ENCODE data around the gene DSC3.
A peak's percentile ranks its signal among the peaks of the same experiment; 100 is the strongest.

Gene DSC3

GRCh38 chr18:31066266-31066665, 23.7 kb upstream of the DSC3 start:
- DNase-seq (ENCODE audit: low read depth): no peak
- H3K4me3 ChIP-seq (replicated peaks; ENCODE audit: low read depth, low read length): no peak overlapping the region
- TF ChIP-seq CTCF (IDR thresholded peaks at IDR 0.05; ENCODE audit: low read length, missing control alignments): no peak

GRCh38 chr18:31065036-31065773, 22.7 kb upstream of the DSC3 start:
- no peak for DNase-seq (ENCODE audit: low read depth)
- H3K4me3 ChIP-seq (replicated peaks; ENCODE audit: low read depth, low read length): no peak overlapping the region
- no peak for TF ChIP-seq CTCF (IDR thresholded peaks at IDR 0.05; ENCODE audit: low read length, missing control alignments)

GRCh38 chr18:31064130-31064529, 21.6 kb upstream of the DSC3 start:
- no peak for TF ChIP-seq CTCF (IDR thresholded peaks at IDR 0.05; ENCODE audit: low read length, missing control alignments)
- no peak for DNase-seq (ENCODE audit: low read depth)
- no peak overlapping the region for H3K4me3 ChIP-seq (replicated peaks; ENCODE audit: low read depth, low read length)

- H3K4me3 ChIP-seq (replicated peaks; ENCODE audit: low read depth, low read length): no peak overlapping the region
- DNase-seq (ENCODE audit: low read depth): no peak
- TF ChIP-seq CTCF (IDR thresholded peaks at IDR 0.05; ENCODE audit: low read length, missing control alignments): no peak
Measured at GRCh38 chr18:31061945-31062344, 19.4 kb upstream of the DSC3 start.

- no peak for TF ChIP-seq CTCF (IDR thresholded peaks at IDR 0.05; ENCODE audit: low read length, missing control alignments)
- DNase-seq (ENCODE audit: low read depth): no peak
- H3K4me3 ChIP-seq (replicated peaks; ENCODE audit: low read depth, low read length): no peak overlapping the region
Measured at GRCh38 chr18:31058897-31059296, 16.4 kb upstream of the DSC3 start.

GRCh38 chr18:31057917-31058316, 15.4 kb upstream of the DSC3 start:
- no peak for DNase-seq (ENCODE audit: low read depth)
- no peak overlapping the region for H3K4me3 ChIP-seq (replicated peaks; ENCODE audit: low read depth, low read length)
- no peak for TF ChIP-seq CTCF (IDR thresholded peaks at IDR 0.05; ENCODE audit: low read length, missing control alignments)

- H3K4me3 ChIP-seq (replicated peaks; ENCODE audit: low read depth, low read length): no peak overlapping the region
- peak; percentile 59 for DNase-seq (ENCODE audit: low read depth)
- no peak for TF ChIP-seq CTCF (IDR thresholded peaks at IDR 0.05; ENCODE audit: low read length, missing control alignments)
Measured at GRCh38 chr18:31057051-31057450, 14.5 kb upstream of the DSC3 start.

Data from fibroblast of pulmonary artery (primary cell).